Ramos (cell line): ENCODE results near the gene HEPHL1.

Experiments used
- in situ Hi-C: fragments of 300-500 bp; cut with MboI; formaldehyde crosslinking; loops from one replicate; pipeline ENCODE4 v1.14.3; 2022; ENCODE audit warnings: low sequenced_read_pairs; ENCODE audit not compliant: unreplicated experiment

HEPHL1 gene

GRCh38 chr11:94128291-94128745 is 107.2 kb downstream of the HEPHL1 start:
- in situ Hi-C loops = no loop called here

- in situ Hi-C loops = no loop called here
Observed at GRCh38 chr11:94128746-94129511, 107.8 kb downstream of the HEPHL1 start, which contains the start of gene PANX1. Gene PANX1 (plus strand): TSS chr11:94128841. CDS start chr11:94129313, 472 bp downstream.

GRCh38 chr11:94129512-94130297 is 108.6 kb downstream of the HEPHL1 start:
- in situ Hi-C loops = no loop called here

GRCh38 chr11:94130298-94131046 is 109.3 kb downstream of the HEPHL1 start:
- in situ Hi-C loops = no loop called here

- in situ Hi-C loops = no loop called here
Observed at GRCh38 chr11:94131047-94131717, 110.0 kb downstream of the HEPHL1 start.

GRCh38 chr11:94131718-94132115 is 110.6 kb downstream of the HEPHL1 start:
- in situ Hi-C loops = no loop called here

GRCh38 chr11:94132152-94132558 is 111.0 kb downstream of the HEPHL1 start:
- in situ Hi-C loops = no loop called here

GRCh38 chr11:94132823-94133408 is 111.8 kb downstream of the HEPHL1 start:
- in situ Hi-C loops = no loop called here

- in situ Hi-C loops = no loop called here
Observed at GRCh38 chr11:94133752-94134151, 112.6 kb downstream of the HEPHL1 start.

GRCh38 chr11:94134651-94135512 is 113.7 kb downstream of the HEPHL1 start:
- in situ Hi-C loops = no loop called here

- in situ Hi-C loops = no loop called here
Observed at GRCh38 chr11:94139416-94139815, 118.3 kb downstream of the HEPHL1 start.

GRCh38 chr11:94140154-94140655 is 119.1 kb downstream of the HEPHL1 start:
- in situ Hi-C loops = no loop called here

- in situ Hi-C loops = no loop called here
Observed at GRCh38 chr11:94141511-94142307, 120.6 kb downstream of the HEPHL1 start.

GRCh38 chr11:94142308-94143281 is 121.4 kb downstream of the HEPHL1 start:
- in situ Hi-C loops = no loop called here

GRCh38 chr11:94144216-94144615 is 123.1 kb downstream of the HEPHL1 start:
- in situ Hi-C loops = no loop called here

- in situ Hi-C loops = no loop called here
Observed at GRCh38 chr11:94144664-94145063, 123.5 kb downstream of the HEPHL1 start.

- in situ Hi-C loops = no loop called here
Observed at GRCh38 chr11:94145431-94145830, 124.3 kb downstream of the HEPHL1 start.
